ENCODE measurements around the gene ZNF319.

ZNF319 gene

GRCh38 chr16:58037365-58038057 is 37.0 kb upstream of the ZNF319 start:
- DNase-seq, result no peak

GRCh38 chr16:58036943-58037342 is 36.5 kb upstream of the ZNF319 start:
- no peak for DNase-seq

DNA sequence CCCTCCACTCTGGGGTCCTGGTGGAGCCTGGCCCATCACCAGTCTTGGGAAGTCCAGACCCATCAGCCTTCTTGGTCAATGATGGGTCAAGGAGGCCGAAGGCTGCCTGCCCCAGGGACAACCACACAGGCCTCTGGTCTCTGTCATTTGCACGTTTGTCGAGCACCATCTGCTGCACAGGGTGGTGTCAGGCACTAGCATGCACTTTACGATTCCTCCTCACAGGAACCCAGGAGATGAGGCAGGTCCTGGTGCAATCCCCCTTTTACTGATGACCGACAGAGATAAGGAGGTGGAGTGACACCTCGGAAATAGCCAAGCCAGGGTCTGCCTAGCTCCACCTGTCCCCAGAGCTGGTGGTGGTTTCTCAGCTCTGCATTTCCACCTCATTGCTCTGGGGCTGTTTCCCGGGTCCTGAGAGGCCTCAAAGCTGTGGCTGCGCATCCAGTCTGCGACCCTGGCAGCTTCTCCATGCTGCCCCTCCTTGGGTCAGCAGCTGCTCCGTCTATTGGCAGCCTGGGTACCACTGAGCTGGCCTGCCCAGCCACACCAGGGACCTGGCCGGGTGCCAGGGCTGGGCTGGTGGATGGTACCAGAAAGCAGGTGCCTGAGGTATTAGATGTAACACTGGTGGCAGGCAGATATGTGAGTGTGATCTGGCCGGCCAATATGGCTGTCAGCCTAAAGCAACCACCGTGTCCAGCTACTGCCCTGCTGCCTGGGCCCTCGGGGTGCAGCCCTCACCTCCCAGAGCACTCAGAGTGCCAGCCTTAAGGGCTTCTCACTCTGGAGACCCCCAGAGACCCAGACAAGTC is 35.1 kb upstream of the ZNF319 start:
- DNase-seq, result no peak

- DNase-seq, result no peak
Measured at GRCh38 chr16:58034774-58035173, 34.3 kb upstream of the ZNF319 start.

GRCh38 chr16:58034128-58034685 is 33.7 kb upstream of the ZNF319 start:
- DNase-seq, result no peak

GRCh38 chr16:58032710-58033293 is 32.3 kb upstream of the ZNF319 start:
- DNase-seq, result no peak

- DNase-seq, result no peak
Measured at GRCh38 chr16:58031016-58031800, 30.7 kb upstream of the ZNF319 start.

DNA sequence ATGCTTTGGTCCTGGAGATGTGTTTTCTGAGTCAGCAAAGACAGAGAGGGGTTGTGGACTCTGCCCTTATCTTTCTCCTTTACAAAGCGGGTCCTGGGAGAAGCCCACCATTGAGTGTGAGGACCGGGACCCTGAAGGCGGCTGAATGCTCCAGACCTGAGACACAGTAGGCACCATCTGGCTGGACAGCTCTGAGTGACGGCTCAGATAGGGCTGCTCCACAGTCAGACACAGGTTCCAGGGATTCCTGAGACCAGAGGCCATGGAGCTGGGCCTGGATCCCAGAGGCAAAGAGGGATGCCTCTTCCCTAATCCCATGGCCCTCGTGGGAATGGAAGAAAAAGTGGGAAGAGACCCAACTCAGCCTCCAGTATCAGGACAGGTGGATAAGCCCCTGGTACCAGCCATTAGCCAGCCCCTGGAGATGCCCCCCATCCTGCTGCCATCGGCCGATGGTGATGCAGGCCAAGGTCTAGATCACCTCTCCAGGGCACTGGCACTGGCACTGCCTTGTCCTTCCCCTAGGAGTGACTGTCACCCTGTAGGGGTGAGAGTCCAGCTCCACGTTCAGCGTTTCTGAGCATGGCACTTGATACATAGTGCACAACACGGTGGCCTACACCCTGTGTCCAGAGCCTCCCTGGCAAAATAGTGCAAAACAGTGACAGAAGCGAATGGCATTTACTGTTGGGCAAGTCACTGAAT is 29.8 kb upstream of the ZNF319 start:
- no peak for DNase-seq

DNA sequence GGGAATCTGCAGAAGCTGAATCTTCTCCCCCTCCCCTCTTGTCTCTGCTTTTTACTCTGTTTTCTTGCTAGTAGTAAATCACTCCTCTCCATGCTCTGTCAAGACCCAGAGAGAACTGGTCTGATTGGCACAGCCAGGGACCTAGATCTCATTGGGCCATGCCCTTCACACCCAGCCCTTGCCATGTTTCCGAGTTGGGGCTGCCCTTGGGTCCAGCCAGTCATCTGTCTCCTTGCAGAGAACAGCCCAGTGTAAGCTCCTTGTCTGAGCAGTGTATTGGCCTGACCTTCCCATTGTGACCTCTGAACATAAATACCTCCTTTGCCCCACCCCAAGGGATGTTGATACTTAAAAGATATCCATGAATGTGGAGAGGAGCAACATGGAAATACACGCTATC is 28.9 kb upstream of the ZNF319 start:
- DNase-seq, result no peak

GRCh38 chr16:58028541-58029070 is 28.1 kb upstream of the ZNF319 start:
- no peak for DNase-seq

GRCh38 chr16:58027916-58028455 is 27.5 kb upstream of the ZNF319 start:
- DNase-seq, result no peak

GRCh38 chr16:58027161-58027915 is 26.9 kb upstream of the ZNF319 start:
- DNase-seq, result no peak

DNA sequence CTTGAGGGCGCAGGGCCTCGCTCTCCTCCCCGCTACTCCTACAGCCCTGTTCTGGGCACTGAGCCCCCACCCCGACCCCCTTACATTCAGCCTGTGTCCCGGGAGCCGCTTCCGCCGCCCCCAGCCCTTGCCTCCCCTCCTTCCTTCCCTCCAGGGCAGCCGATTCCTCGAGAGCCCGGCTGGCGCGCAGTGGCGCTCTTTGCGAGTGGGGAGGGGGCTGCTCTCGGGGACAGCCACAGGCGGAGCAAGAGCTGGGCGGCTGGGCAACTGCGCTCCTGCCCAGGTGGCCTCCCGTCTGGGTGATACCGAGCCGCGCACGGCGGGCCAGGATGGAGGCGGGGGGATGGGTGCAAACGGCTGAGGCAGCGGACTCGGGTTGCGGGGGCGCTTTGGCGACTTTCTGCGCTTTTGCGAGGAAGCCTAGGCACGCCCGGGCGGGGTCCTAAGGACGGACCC is 26.3 kb upstream of the ZNF319 start:
- DNase-seq, result no peak

GRCh38 chr16:58026139-58026704 is 25.8 kb upstream of the ZNF319 start:
- peak; percentile 40 for DNase-seq

DNA sequence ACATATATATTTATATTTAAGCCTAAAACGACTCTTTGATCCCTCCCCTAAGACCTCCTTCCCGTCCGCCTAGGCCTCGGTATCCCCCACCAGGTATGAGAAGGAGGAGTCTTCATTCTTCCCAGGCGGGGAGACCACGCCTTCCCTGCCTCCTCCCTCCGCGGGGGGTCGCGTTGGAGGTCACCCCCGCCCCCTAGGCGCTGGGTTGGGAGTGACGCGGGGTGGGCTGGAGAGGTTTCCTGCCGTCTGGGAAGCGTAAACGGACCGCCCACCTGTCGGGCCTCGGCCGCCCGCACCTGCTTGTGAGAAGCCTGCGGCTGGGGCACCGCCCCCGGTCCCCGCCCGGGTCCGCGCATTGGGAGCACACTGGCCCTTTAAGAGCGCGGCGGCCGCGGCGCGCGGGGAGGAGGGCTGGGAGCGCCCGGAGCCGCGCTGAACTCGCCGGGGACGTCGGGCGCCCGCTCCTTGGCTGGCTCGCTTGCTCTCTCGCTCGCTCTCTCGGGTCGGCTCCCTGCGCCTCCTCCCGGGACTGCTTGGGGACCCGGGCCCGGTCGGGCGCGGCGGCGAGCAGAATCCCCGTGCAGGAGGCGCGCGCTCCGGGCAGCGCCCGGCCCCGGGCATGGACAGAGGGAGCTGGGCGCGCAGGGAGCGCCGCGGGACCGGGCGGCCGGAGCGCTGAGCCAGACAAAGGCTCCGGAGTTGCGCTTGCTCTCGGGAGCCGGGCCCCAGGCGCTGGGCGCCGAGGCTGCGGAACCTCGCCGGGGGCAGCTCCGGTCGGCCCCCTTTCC is 25.1 kb upstream of the ZNF319 start, which contains the start of gene MMP15:
Gene MMP15 (plus strand): TSS at position 404 of the 788 bp plus-strand sequence. CDS start 597 bp downstream, outside the sequence.
- peak; percentile 61 for DNase-seq

DNA sequence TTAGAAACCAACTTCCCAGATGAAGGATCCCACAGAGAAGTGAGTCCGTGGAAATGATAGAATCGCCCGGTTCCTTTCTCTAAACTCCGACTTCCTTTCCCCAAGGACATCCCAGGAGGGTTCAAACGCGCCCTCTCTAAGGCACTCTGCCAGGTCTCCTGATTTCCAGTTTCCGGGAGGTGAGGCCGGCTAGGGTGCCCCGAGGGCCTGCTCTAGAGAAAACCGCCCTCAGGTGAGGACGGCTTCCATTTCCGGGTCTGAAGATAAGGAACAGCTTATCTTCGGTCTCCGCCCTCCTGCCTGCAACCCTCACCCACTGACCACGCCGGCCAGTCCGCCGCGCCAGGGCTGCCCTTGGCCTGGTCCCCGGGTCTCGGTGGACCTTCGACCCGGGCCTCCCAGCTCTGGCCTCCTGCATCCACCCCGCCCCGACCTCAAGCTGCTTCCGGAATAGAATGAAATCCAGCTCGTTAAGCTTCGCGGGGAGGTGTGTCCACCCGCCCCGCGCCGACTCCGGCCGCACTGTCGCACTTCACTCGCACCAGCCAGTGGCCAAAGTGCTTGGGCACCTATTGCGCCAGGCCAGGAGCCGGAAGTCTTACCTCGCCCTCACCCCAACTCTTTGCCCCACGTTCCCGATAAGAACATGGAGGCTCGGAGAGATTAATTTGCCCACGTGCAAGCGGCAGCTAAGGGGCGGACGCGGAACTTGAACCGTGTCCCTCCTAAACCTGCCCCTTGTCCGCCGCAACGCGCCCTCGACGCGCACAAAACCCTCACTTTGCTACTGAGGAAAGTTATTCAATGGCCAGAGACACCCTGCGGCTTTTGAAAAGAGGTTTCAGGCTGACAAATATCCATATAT is 24.2 kb upstream of the ZNF319 start:
- no peak for DNase-seq

GRCh38 chr16:58022601-58023371 is 22.3 kb upstream of the ZNF319 start:
- DNase-seq, result peak; percentile 68
